Gastroesophageal sphincter (tissue), 3 donors: Measurements from ENCODE around the gene SRP68.

ENCODE experiments used
- POLR2A ChIP-seq, 2 donors: fragments of 450-650 bp; IDR thresholded peaks; one replicate each; pipeline ENCODE4 v1.6.1; 2017; ENCODE audit warnings: antibody characterized with exemption in 2 of 2, mild to moderate bottlenecking in 2 of 2, moderate library complexity in 1 of 2
- POLR2AphosphoS5 ChIP-seq: sonication (generic); formaldehyde crosslinking; IDR thresholded peaks from one replicate; pipeline ENCODE4 v1.6.1; 2017; ENCODE audit warnings: antibody characterized with exemption
- TF ChIP-seq, protein P1 (sequence below), 4 experiments: fragments of 200-600 bp in 2 of 4; fragments of 450-650 bp in 2 of 4; sonication (generic) in 1 of 4; IDR thresholded peaks; one replicate each; pipeline ENCODE4 v1.5.1; 2017 to 2019; ENCODE audit warnings: antibody characterized with exemption in 4 of 4, mild to moderate bottlenecking in 2 of 4, moderate library complexity in 2 of 4

DNA sequence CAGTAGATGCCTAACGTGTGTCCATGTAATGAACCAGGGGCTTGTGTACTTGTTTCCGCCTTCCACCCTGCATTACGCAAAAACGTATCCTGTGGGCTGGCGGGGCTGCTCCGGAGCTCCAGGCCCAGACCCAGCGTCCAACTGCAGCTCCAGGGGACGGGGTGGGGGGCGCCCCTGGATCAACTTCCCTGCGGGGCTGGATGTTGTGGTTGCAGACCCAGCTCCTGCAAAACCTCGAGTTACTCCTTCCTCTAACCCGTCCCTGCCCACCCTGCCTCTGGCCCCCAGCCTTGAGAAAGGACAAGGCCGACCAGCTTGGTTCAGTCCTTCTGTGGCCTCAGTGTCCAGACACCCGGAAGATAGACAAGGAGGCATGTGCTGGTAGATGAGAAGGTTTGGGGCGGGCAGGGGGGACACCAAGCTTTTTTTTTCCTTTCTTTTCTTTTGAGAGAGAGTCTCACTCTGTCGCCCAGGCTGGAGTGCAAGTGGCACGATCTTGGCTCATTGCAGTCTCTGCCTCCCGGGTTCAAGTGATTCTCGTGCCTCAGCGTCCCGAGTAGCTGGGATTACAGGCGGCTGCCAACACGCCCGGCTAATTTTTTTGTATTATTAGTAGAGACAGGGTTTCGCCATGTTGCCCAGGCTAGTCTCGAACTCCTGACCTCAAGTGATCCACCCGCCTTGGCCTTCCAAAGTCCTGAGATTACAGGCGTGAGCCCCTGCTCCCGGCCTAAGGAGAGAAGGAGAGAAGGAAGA, 32.0 kb upstream of the SRP68 start:
- TF ChIP-seq POLR2AphosphoS5 (no peak), POLR2A (IDR thresholded peaks at IDR 0.05) (no peak)
- TF ChIP-seq, protein P1, sequence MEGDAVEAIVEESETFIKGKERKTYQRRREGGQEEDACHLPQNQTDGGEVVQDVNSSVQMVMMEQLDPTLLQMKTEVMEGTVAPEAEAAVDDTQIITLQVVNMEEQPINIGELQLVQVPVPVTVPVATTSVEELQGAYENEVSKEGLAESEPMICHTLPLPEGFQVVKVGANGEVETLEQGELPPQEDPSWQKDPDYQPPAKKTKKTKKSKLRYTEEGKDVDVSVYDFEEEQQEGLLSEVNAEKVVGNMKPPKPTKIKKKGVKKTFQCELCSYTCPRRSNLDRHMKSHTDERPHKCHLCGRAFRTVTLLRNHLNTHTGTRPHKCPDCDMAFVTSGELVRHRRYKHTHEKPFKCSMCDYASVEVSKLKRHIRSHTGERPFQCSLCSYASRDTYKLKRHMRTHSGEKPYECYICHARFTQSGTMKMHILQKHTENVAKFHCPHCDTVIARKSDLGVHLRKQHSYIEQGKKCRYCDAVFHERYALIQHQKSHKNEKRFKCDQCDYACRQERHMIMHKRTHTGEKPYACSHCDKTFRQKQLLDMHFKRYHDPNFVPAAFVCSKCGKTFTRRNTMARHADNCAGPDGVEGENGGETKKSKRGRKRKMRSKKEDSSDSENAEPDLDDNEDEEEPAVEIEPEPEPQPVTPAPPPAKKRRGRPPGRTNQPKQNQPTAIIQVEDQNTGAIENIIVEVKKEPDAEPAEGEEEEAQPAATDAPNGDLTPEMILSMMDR (IDR thresholded peaks at IDR 0.05) = no peak
